ENCODE results near the gene ANKS1B.
"Not testable (repeated sequence)": the region's sequence is repeated elsewhere in the genome, so short reads cannot be mapped to it uniquely, and the experiment has no call there.

Gene ANKS1B

GRCh38 chr12:99054601-99055128, 930.1 kb downstream of the ANKS1B start:
- H3K9me3 ChIP-seq (ENCODE audit: insufficient read depth, low read depth, low read length), result no peaks in the 10 kb centered on the region
- no peaks in the 10 kb centered on the region for H3K4me1 ChIP-seq (ENCODE audit: insufficient read depth, low read length)
- no peaks in the 10 kb centered on the region for H3K36me3 ChIP-seq (ENCODE audit: insufficient read depth, low read length)
- H3K27me3 ChIP-seq (ENCODE audit: insufficient read depth, low read length), result no peaks in the 10 kb centered on the region
- no peak overlapping the region for H3K27ac ChIP-seq (ENCODE audit: low read depth, low read length)
- no peak overlapping the region for H3K9ac ChIP-seq (ENCODE audit: low read depth, low read length)
- WGBS, result 95% methylated on average over 1 of the region's 1 CpG
- no peak overlapping the region for H3K4me3 ChIP-seq (ENCODE audit: low read length)

DNA sequence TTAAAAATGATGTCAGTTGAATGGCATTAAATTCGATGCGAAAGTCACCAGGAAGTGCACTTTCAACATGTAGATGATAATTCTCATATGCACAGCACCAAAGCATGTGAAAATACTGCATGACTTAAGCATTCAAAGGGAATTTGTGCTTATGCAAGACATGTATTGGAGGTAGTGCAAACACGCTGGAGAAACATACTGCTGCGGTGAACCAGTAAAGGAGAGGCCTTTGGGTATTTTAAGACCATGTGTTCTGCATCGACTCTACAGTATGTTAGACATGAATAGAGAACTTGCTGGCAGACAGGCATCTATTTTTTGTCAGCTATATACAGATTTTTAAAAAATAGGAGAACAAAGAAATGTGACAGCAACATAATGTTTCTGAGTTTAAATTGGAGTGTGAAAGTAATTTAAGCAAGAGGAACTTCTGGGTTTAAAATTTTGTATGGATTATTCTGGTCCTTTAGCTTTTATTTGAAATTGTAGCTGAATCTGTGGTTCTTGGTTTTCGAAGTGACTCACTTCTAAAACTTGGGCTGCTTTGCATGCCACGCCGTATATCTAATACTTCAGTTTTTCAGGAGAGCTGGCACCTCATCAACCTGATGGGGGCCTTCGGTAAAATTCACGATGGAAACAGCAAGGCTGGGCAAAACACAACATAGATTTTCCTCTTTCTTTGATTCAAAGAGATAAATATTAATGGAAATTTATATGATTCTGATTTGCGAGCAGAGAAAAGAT, 930.9 kb downstream of the ANKS1B start:
- H3K36me3 ChIP-seq (ENCODE audit: insufficient read depth, low read length), result no peaks in the 10 kb centered on the region
- no peak overlapping the region for H3K4me3 ChIP-seq (ENCODE audit: low read length)
- 94% methylated on average over 10 of the region's 11 CpGs for WGBS
- no peaks in the 10 kb centered on the region for H3K4me1 ChIP-seq (ENCODE audit: insufficient read depth, low read length)
- no peaks in the 10 kb centered on the region for H3K9me3 ChIP-seq (ENCODE audit: insufficient read depth, low read depth, low read length)
- H3K9ac ChIP-seq (ENCODE audit: low read depth, low read length), result no peak overlapping the region
- no peak overlapping the region for H3K27ac ChIP-seq (ENCODE audit: low read depth, low read length)
- H3K27me3 ChIP-seq (ENCODE audit: insufficient read depth, low read length), result no peaks in the 10 kb centered on the region

GRCh38 chr12:99049774-99050173, 935.0 kb downstream of the ANKS1B start:
- Histone ChIP-seq H3K36me3 (ENCODE audit: insufficient read depth, low read length) (no peaks in the 10 kb centered on the region), H3K27ac (ENCODE audit: low read depth, low read length) (no peak overlapping the region), H3K4me1 (ENCODE audit: insufficient read depth, low read length) (no peaks in the 10 kb centered on the region), H3K4me3 (ENCODE audit: low read length) (no peak overlapping the region), H3K9ac (ENCODE audit: low read depth, low read length) (no peak overlapping the region), H3K27me3 (ENCODE audit: insufficient read depth, low read length) (no peaks in the 10 kb centered on the region), H3K9me3 (ENCODE audit: insufficient read depth, low read depth, low read length) (peaks cover 10% of the 10 kb centered on the region)
- WGBS, result 91% methylated on average over 3 of the region's 3 CpGs

- H3K4me1 ChIP-seq (ENCODE audit: insufficient read depth, low read length), result peaks cover 3% of the 10 kb centered on the region; the same call in 1 of the 2 replicates
- H3K4me3 ChIP-seq (ENCODE audit: low read length), result no peak overlapping the region
- no peak overlapping the region for H3K27ac ChIP-seq (ENCODE audit: low read depth, low read length)
- H3K27me3 ChIP-seq (ENCODE audit: insufficient read depth, low read length), result no peaks in the 10 kb centered on the region
- no peak overlapping the region for H3K9ac ChIP-seq (ENCODE audit: low read depth, low read length)
- WGBS, result 98% methylated on average over 2 of the region's 2 CpGs
- peaks cover 10% of the 10 kb centered on the region for H3K9me3 ChIP-seq (ENCODE audit: insufficient read depth, low read depth, low read length)
- H3K36me3 ChIP-seq (ENCODE audit: insufficient read depth, low read length), result no peaks in the 10 kb centered on the region
Observed at GRCh38 chr12:99045158-99045557, 939.6 kb downstream of the ANKS1B start.

- WGBS, result 100% methylated on average over 1 of the region's 2 CpGs
Observed at GRCh38 chr12:99043319-99043914, 941.3 kb downstream of the ANKS1B start.

GRCh38 chr12:99042226-99042625, 942.5 kb downstream of the ANKS1B start:
- Histone ChIP-seq H3K9ac (ENCODE audit: low read depth, low read length) (no peak overlapping the region), H3K27me3 (ENCODE audit: insufficient read depth, low read length) (no peaks in the 10 kb centered on the region), H3K36me3 (ENCODE audit: insufficient read depth, low read length) (no peaks in the 10 kb centered on the region), H3K9me3 (ENCODE audit: insufficient read depth, low read depth, low read length) (0 out of 2 replicates have a peak, but pooled peaks cover 3% of the 10 kb centered on the region), H3K4me1 (ENCODE audit: insufficient read depth, low read length) (peaks cover 3% of the 10 kb centered on the region; the same call in 1 of the 2 replicates), H3K4me3 (ENCODE audit: low read length) (no peak overlapping the region), H3K27ac (ENCODE audit: low read depth, low read length) (no peak overlapping the region)
- 91% methylated on average over 4 of the region's 4 CpGs for WGBS

More at GRCh38 chr12:99043319-99043914, 941.3 kb downstream of the ANKS1B start:
- Histone ChIP-seq H3K4me1 (ENCODE audit: insufficient read depth, low read length) (peaks cover 3% of the 10 kb centered on the region; the same call in 1 of the 2 replicates), H3K4me3 (ENCODE audit: low read length) (no peak overlapping the region), H3K36me3 (ENCODE audit: insufficient read depth, low read length) (no peaks in the 10 kb centered on the region), H3K27me3 (ENCODE audit: insufficient read depth, low read length) (no peaks in the 10 kb centered on the region), H3K9me3 (ENCODE audit: insufficient read depth, low read depth, low read length) (peaks cover 10% of the 10 kb centered on the region), H3K9ac (ENCODE audit: low read depth, low read length) (no peak overlapping the region), H3K27ac (ENCODE audit: low read depth, low read length) (no peak overlapping the region)

- Histone ChIP-seq H3K9ac (ENCODE audit: low read depth, low read length) (no peak overlapping the region), H3K4me1 (ENCODE audit: insufficient read depth, low read length) (peaks cover 3% of the 10 kb centered on the region; the same call in 1 of the 2 replicates), H3K4me3 (ENCODE audit: low read length) (no peak overlapping the region), H3K27ac (ENCODE audit: low read depth, low read length) (no peak overlapping the region), H3K9me3 (ENCODE audit: insufficient read depth, low read depth, low read length) (no peaks in the 10 kb centered on the region), H3K27me3 (ENCODE audit: insufficient read depth, low read length) (no peaks in the 10 kb centered on the region), H3K36me3 (ENCODE audit: insufficient read depth, low read length) (no peaks in the 10 kb centered on the region)
- WGBS, result 93% methylated on average over 7 of the region's 9 CpGs
Observed at GRCh38 chr12:99039367-99040120, 945.2 kb downstream of the ANKS1B start.

DNA sequence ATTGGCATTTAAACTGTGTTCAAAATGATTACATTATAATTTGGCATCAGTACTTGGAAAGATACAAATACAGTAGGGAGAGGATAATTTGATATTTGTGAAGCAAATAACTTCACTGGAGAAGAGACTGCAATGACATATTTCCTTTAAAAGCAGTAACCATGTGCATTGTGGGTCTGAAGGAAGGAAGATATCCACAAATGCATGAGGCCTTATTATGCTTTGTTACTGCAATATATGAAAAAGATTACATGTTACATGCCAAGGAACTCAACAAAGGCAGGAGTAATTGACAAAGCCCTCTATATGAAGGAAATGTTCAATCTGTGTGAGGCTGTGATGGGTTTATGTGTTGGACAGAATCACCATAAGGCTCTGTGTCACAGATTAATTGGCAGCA, 948.2 kb downstream of the ANKS1B start:
- no peak overlapping the region for H3K27ac ChIP-seq (ENCODE audit: low read depth, low read length)
- no peaks in the 10 kb centered on the region for H3K27me3 ChIP-seq (ENCODE audit: insufficient read depth, low read length)
- H3K4me3 ChIP-seq (ENCODE audit: low read length), result no peak overlapping the region
- no peaks in the 10 kb centered on the region for H3K4me1 ChIP-seq (ENCODE audit: insufficient read depth, low read length)
- 0 out of 2 replicates have a peak, but pooled peaks cover 2% of the 10 kb centered on the region for H3K9me3 ChIP-seq (ENCODE audit: insufficient read depth, low read depth, low read length)
- no peaks in the 10 kb centered on the region for H3K36me3 ChIP-seq (ENCODE audit: insufficient read depth, low read length)
- no peak overlapping the region for H3K9ac ChIP-seq (ENCODE audit: low read depth, low read length)

GRCh38 chr12:99035803-99036202, 948.9 kb downstream of the ANKS1B start:
- WGBS, result 86% methylated on average over 5 of the region's 5 CpGs
- H3K27ac ChIP-seq (ENCODE audit: low read depth, low read length), result no peak overlapping the region
- no peaks in the 10 kb centered on the region for H3K36me3 ChIP-seq (ENCODE audit: insufficient read depth, low read length)
- no peak overlapping the region for H3K9ac ChIP-seq (ENCODE audit: low read depth, low read length)
- 0 out of 2 replicates have a peak, but pooled peaks cover 2% of the 10 kb centered on the region for H3K9me3 ChIP-seq (ENCODE audit: insufficient read depth, low read depth, low read length)
- no peaks in the 10 kb centered on the region for H3K4me1 ChIP-seq (ENCODE audit: insufficient read depth, low read length)
- H3K27me3 ChIP-seq (ENCODE audit: insufficient read depth, low read length), result no peaks in the 10 kb centered on the region
- H3K4me3 ChIP-seq (ENCODE audit: low read length), result no peak overlapping the region

GRCh38 chr12:99034201-99034600, 950.5 kb downstream of the ANKS1B start:
- H3K9me3 ChIP-seq (ENCODE audit: insufficient read depth, low read depth, low read length); H3K27me3 ChIP-seq (ENCODE audit: insufficient read depth, low read length); H3K27ac ChIP-seq (ENCODE audit: low read depth, low read length); H3K9ac ChIP-seq (ENCODE audit: low read depth, low read length); H3K4me3 ChIP-seq (ENCODE audit: low read length); H3K4me1 ChIP-seq (ENCODE audit: insufficient read depth, low read length); H3K36me3 ChIP-seq (ENCODE audit: insufficient read depth, low read length): not testable (repeated sequence)
- 96% methylated on average over 4 of the region's 4 CpGs for WGBS
